Measurements from ENCODE around the gene LY6G6C. TPM values are rescaled to one million over a fixed set of nuclear protein-coding genes. Genes with fewer than 3 reads are reported as not detected.
A peak's percentile ranks its signal among the peaks of the same experiment; 100 is the strongest.

Gene LY6G6C
- polyA plus RNA-seq, 3 donors, result 0.27 TPM; not detected in 2

- Histone ChIP-seq H3K9ac (ENCODE audit: insufficient read depth, low read length, poor library complexity, severe bottlenecking) (no peak overlapping the region), H3K4me3 (replicated peaks in 1 of 3; ENCODE audit: low read depth in 2 of 3, low read length in 3 of 3) (no peak overlapping the region), H3K27ac (ENCODE audit: low read depth in 1 of 2, low read length in 2 of 2) (no peak overlapping the region), H3K27me3 (ENCODE audit: control insufficient read depth in 2 of 2, insufficient read depth in 2 of 2, low read length in 2 of 2) (no peaks in the 10 kb centered on the region), H3K9me3 (replicated peaks in 1 of 2; ENCODE audit: control insufficient read depth in 1 of 2, insufficient read depth in 1 of 2, low read length in 2 of 2) (no peaks in the 10 kb centered on the region), H3K79me2 (ENCODE audit: insufficient read depth, low read length) (no peaks in the 10 kb centered on the region), H4K20me1 (ENCODE audit: insufficient read depth, low read length) (no peaks in the 10 kb centered on the region), H3K4me2 (replicated peaks; ENCODE audit: extremely low read depth, low read length, poor library complexity, severe bottlenecking) (no peak overlapping the region), H3K36me3 (replicated peaks in 1 of 2; ENCODE audit: control insufficient read depth in 1 of 2, insufficient read depth in 2 of 2, low read length in 2 of 2) (peaks cover 19 to 27% of the 10 kb centered on the region in 2 donors), H2AFZ (ENCODE audit: insufficient read depth, low read depth, low read length, poor library complexity, severe bottlenecking) (no peak overlapping the region), H3K4me1 (ENCODE audit: control insufficient read depth in 1 of 2, insufficient read depth in 2 of 2, low read length in 2 of 2) (peaks cover 12 to 14% of the 10 kb centered on the region in 2 donors)
- Mint-ChIP-seq H3K27me3 (ENCODE audit: low read depth in 3 of 3) (peaks cover under 1 to 5% (median 2%) of the 10 kb centered on the region in 3 donors), H3K4me1 (peaks cover 21% of the 10 kb centered on the region), H3K36me3 (peaks cover 28 to 32% of the 10 kb centered on the region in 2 donors), H3K27ac (peak overlapping the region in 3 of 7 donors; percentile 1 to 41 (median 12)), H3K4me3 (no peak overlapping the region), H3K9me3 (peaks cover 0 to 6% (median 0%) of the 10 kb centered on the region in 7 donors)
- intact Hi-C loops (cut with micrococcal nuclease), result loop anchor here (5.0 to 10.0 kb wide), 2 partner anchors 91 to 278 kb away; partner anchors contain the start of genes NELFE (in 1 of the 2) and SKIC2 (in 1 of the 2)
- DNase-seq, result no peak
- 42% methylated on average over 4 of the region's 4 CpGs for WGBS (ENCODE audit: insufficient coverage)
- TF ChIP-seq, protein P1, sequence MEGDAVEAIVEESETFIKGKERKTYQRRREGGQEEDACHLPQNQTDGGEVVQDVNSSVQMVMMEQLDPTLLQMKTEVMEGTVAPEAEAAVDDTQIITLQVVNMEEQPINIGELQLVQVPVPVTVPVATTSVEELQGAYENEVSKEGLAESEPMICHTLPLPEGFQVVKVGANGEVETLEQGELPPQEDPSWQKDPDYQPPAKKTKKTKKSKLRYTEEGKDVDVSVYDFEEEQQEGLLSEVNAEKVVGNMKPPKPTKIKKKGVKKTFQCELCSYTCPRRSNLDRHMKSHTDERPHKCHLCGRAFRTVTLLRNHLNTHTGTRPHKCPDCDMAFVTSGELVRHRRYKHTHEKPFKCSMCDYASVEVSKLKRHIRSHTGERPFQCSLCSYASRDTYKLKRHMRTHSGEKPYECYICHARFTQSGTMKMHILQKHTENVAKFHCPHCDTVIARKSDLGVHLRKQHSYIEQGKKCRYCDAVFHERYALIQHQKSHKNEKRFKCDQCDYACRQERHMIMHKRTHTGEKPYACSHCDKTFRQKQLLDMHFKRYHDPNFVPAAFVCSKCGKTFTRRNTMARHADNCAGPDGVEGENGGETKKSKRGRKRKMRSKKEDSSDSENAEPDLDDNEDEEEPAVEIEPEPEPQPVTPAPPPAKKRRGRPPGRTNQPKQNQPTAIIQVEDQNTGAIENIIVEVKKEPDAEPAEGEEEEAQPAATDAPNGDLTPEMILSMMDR (IDR thresholded peaks at IDR 0.05), result no peak
These were observed 45.1 kb downstream of the LY6G6C start for GRCh38 chr6:31676322-31676903.

GRCh38 chr6:31669676-31670075, 51.9 kb downstream of the LY6G6C start, which contains the start of gene LY6G5B:
Gene LY6G5B (plus strand): TSS chr6:31669976. CDS start chr6:31670951, 975 bp downstream.
- Histone ChIP-seq H3K27me3 (ENCODE audit: control insufficient read depth in 2 of 2, insufficient read depth in 2 of 2, low read length in 2 of 2) (no peaks in the 10 kb centered on the region), H3K27ac (ENCODE audit: low read depth in 1 of 2, low read length in 2 of 2) (peak within 1 kb of the TSS in 1 of 2 donors; percentile 11), H3K4me3 (replicated peaks in 1 of 3; ENCODE audit: low read depth in 2 of 3, low read length in 3 of 3) (no peak within 1 kb of the TSS), H3K9me3 (replicated peaks in 1 of 2; ENCODE audit: control insufficient read depth in 1 of 2, insufficient read depth in 1 of 2, low read length in 2 of 2) (no peaks in the 10 kb centered on the region), H3K36me3 (replicated peaks in 1 of 2; ENCODE audit: control insufficient read depth in 1 of 2, insufficient read depth in 2 of 2, low read length in 2 of 2) (peaks cover 64 to 75% of the 10 kb centered on the region in 2 donors), H2AFZ (ENCODE audit: insufficient read depth, low read depth, low read length, poor library complexity, severe bottlenecking) (no peak within 1 kb of the TSS), H3K4me1 (ENCODE audit: control insufficient read depth in 1 of 2, insufficient read depth in 2 of 2, low read length in 2 of 2) (peaks cover 14 to 21% of the 10 kb centered on the region in 2 donors), H3K9ac (ENCODE audit: insufficient read depth, low read length, poor library complexity, severe bottlenecking) (no peak within 1 kb of the TSS), H3K79me2 (ENCODE audit: insufficient read depth, low read length) (peaks cover 43% of the 10 kb centered on the region), H3K4me2 (replicated peaks; ENCODE audit: extremely low read depth, low read length, poor library complexity, severe bottlenecking) (no peak within 1 kb of the TSS), H4K20me1 (ENCODE audit: insufficient read depth, low read length) (peaks cover 11% of the 10 kb centered on the region)
- no peak for DNase-seq
- Mint-ChIP-seq H3K4me1 (peaks cover 16% of the 10 kb centered on the region), H3K27ac (peak within 1 kb of the TSS in 2 of 7 donors; percentile 69 to 70), H3K9me3 (peaks cover 0 to 4% (median 0%) of the 10 kb centered on the region in 7 donors), H3K4me3 (no peak within 1 kb of the TSS), H3K27me3 (ENCODE audit: low read depth in 3 of 3) (peaks cover 0 to 1% (median 0%) of the 10 kb centered on the region in 3 donors), H3K36me3 (peaks cover 68 to 74% of the 10 kb centered on the region in 2 donors)
- 100% methylated on average over 4 of the region's 8 CpGs for WGBS (ENCODE audit: insufficient coverage)
- TF ChIP-seq, protein P1 (IDR thresholded peaks at IDR 0.05), result no peak
- intact Hi-C loops (cut with micrococcal nuclease), result loop anchor here (5.0 to 10.0 kb wide), 6 partner anchors 33 to 288 kb away; partner anchors contain the start of genes NELFE (in 2 of the 2), SKIC2 (in 2 of the 2), ABHD16A (in 1 of the 2) and CLIC1 (in 1 of the 2)

Small RNAs within 50 kb of the gene (small RNA-seq; reads per million reads assigned to genes)
- gene LY6G6D (ENCODE audit: insufficient read length, low read depth) (not detected), gene MIR4646 (ENCODE audit: insufficient read length, low read depth) (not detected), gene MSH5-SAPCD1 (ENCODE audit: insufficient read length, low read depth) (not detected), gene RNU6-850P (ENCODE audit: insufficient read length, low read depth) (not detected), gene SAPCD1 (ENCODE audit: insufficient read length, low read depth) (not detected)

Other genes starting within 250 kb of the LY6G6C start
- gene MICB, start 223.6 kb downstream of the LY6G6C start, polyA plus RNA-seq, result 10 to 100 TPM in 2 of 3 donors, 1 to 10 TPM in 1; 8.1 to 34.8 (median 11.4) TPM
- gene MCCD1, start 192.8 kb downstream of the LY6G6C start, polyA plus RNA-seq, result not detected
- 1,000 to 10,000 TPM in 1 of 3 donors, 10 to 100 TPM in 2; 64.1 to 1,059 (median 67.8) TPM for gene DDX39B, start 179.7 kb downstream of the LY6G6C start, polyA plus RNA-seq
- under 1 TPM in 1 of 3 donors, not detected in 2; 0.41 TPM for gene ATP6V1G2, start 175.1 kb downstream of the LY6G6C start, polyA plus RNA-seq
- gene NFKBIL1, start 174.1 kb downstream of the LY6G6C start, polyA plus RNA-seq, result 10 to 100 TPM in 1 of 3 donors, 1 to 10 TPM in 2; 7.7 to 10.3 (median 8.0) TPM
- under 1 TPM in 2 of 3 donors, not detected in 1; 0.26 to 0.28 TPM for gene LTA, start 149.5 kb downstream of the LY6G6C start, polyA plus RNA-seq
- 10 to 100 TPM in 1 of 3 donors, 1 to 10 TPM in 2; 7.1 to 13.7 (median 9.6) TPM for gene TNF, start 146.2 kb downstream of the LY6G6C start, polyA plus RNA-seq
- 10 to 100 TPM; 12.6 to 25.5 (median 21.6) TPM for gene LTB, start 139.3 kb downstream of the LY6G6C start, polyA plus RNA-seq
- gene LST1, start 135.5 kb downstream of the LY6G6C start, polyA plus RNA-seq, result 1,000 to 10,000 TPM; 1,103 to 1,584 (median 1,202) TPM
- gene NCR3, start 128.7 kb downstream of the LY6G6C start, polyA plus RNA-seq, result 1 to 10 TPM in 1 of 3 donors, under 1 TPM in 1, not detected in 1; 0.54 to 1.2 TPM
- 1,000 to 10,000 TPM in 2 of 3 donors, 100 to 1,000 TPM in 1; 952 to 2,310 (median 2,275) TPM for gene AIF1, start 106.5 kb downstream of the LY6G6C start, polyA plus RNA-seq
- 10 to 100 TPM in 1 of 3 donors, 1 to 10 TPM in 2; 1.2 to 76.7 (median 2.3) TPM for gene PRRC2A, start 101.0 kb downstream of the LY6G6C start, polyA plus RNA-seq
- 100 to 1,000 TPM in 1 of 3 donors, 10 to 100 TPM in 2; 15.4 to 195 (median 15.6) TPM for gene BAG6, start 69.1 kb downstream of the LY6G6C start, polyA plus RNA-seq
- gene APOM, start 65.9 kb downstream of the LY6G6C start, polyA plus RNA-seq, result 1 to 10 TPM; 4.2 to 8.3 (median 4.8) TPM
- 10 to 100 TPM in 2 of 3 donors, 1 to 10 TPM in 1; 8.0 to 23.4 (median 18.1) TPM for gene C6orf47, start 61.0 kb downstream of the LY6G6C start, polyA plus RNA-seq
- gene GPANK1, start 56.7 kb downstream of the LY6G6C start, polyA plus RNA-seq, result 10 to 100 TPM; 10.8 to 13.9 (median 12.0) TPM
- gene CSNK2B, start 55.7 kb downstream of the LY6G6C start, polyA plus RNA-seq, result 100 to 1,000 TPM; 147 to 227 (median 195) TPM
- 10 to 100 TPM in 1 of 3 donors, under 1 TPM in 1, not detected in 1; 0.17 to 55.1 TPM for gene LY6G5B, start 51.8 kb downstream of the LY6G6C start, polyA plus RNA-seq
- 1 to 10 TPM; 4.8 to 7.3 (median 5.8) TPM for gene LY6G5C, start 40.7 kb downstream of the LY6G6C start, polyA plus RNA-seq
- 100 to 1,000 TPM in 1 of 3 donors, 10 to 100 TPM in 2; 53.0 to 122 (median 56.0) TPM for gene ABHD16A, start 18.4 kb downstream of the LY6G6C start, polyA plus RNA-seq
- gene LY6G6F, start 14.9 kb downstream of the LY6G6C start, polyA plus RNA-seq, result under 1 TPM in 1 of 3 donors, not detected in 2; 0.51 TPM
- gene LY6G6D, start 6.4 kb downstream of the LY6G6C start, polyA plus RNA-seq, result not detected
- under 1 TPM; 0.09 to 0.75 (median 0.68) TPM for gene MPIG6B, start 1.6 kb upstream of the LY6G6C start, polyA plus RNA-seq
- 10 to 100 TPM; 29.8 to 56.0 (median 30.6) TPM for gene DDAH2, start 7.6 kb upstream of the LY6G6C start, polyA plus RNA-seq
- 1,000 to 10,000 TPM in 2 of 3 donors, 100 to 1,000 TPM in 1; 676 to 1,304 (median 1,196) TPM for gene CLIC1, start 14.8 kb upstream of the LY6G6C start, polyA plus RNA-seq
- 10 to 100 TPM in 1 of 3 donors, 1 to 10 TPM in 1, under 1 TPM in 1; 0.58 to 31.2 (median 1.9) TPM for gene MSH5, start 18.3 kb upstream of the LY6G6C start, polyA plus RNA-seq
- 10 to 100 TPM in 1 of 3 donors, not detected in 2; 10.4 TPM for gene SAPCD1, start 40.9 kb upstream of the LY6G6C start, polyA plus RNA-seq
- gene VWA7, start 55.6 kb upstream of the LY6G6C start, polyA plus RNA-seq, result under 1 TPM in 1 of 3 donors, not detected in 2; 0.57 TPM
- gene VARS1, start 74.0 kb upstream of the LY6G6C start, polyA plus RNA-seq, result 10 to 100 TPM; 22.2 to 28.9 (median 27.3) TPM
- gene LSM2, start 85.2 kb upstream of the LY6G6C start, polyA plus RNA-seq, result 10 to 100 TPM; 26.0 to 41.0 (median 40.0) TPM
- gene HSPA1L, start 93.5 kb upstream of the LY6G6C start, polyA plus RNA-seq, result under 1 TPM; 0.53 to 0.72 (median 0.55) TPM
- 100 to 1,000 TPM; 144 to 215 (median 200) TPM for gene HSPA1A, start 93.8 kb upstream of the LY6G6C start, polyA plus RNA-seq
- 10 to 100 TPM in 1 of 3 donors, 1 to 10 TPM in 2; 3.4 to 81.4 (median 4.8) TPM for gene HSPA1B, start 106.0 kb upstream of the LY6G6C start, polyA plus RNA-seq
- 10 to 100 TPM; 70.2 to 89.5 (median 81.8) TPM for gene NEU1, start 141.1 kb upstream of the LY6G6C start, polyA plus RNA-seq
- under 1 TPM in 1 of 3 donors, not detected in 2; 0.09 TPM for gene SLC44A4, start 157.3 kb upstream of the LY6G6C start, polyA plus RNA-seq
- gene EHMT2, start 176.0 kb upstream of the LY6G6C start, polyA plus RNA-seq, result 10 to 100 TPM in 2 of 3 donors, 1 to 10 TPM in 1; 9.9 to 52.8 (median 16.0) TPM
- under 1 TPM in 1 of 3 donors, not detected in 2; 0.11 TPM for gene ZBTB12, start 180.3 kb upstream of the LY6G6C start, polyA plus RNA-seq
- 1 to 10 TPM; 5.4 to 7.2 (median 6.5) TPM for gene C2, start 206.0 kb upstream of the LY6G6C start, polyA plus RNA-seq
- 1 to 10 TPM in 1 of 3 donors, under 1 TPM in 1, not detected in 1; 0.37 to 2.2 TPM for gene CFB, start 224.3 kb upstream of the LY6G6C start, polyA plus RNA-seq
- gene NELFE, start 237.2 kb upstream of the LY6G6C start, polyA plus RNA-seq, result 10 to 100 TPM; 48.8 to 74.4 (median 61.4) TPM
- gene SKIC2, start 237.4 kb upstream of the LY6G6C start, polyA plus RNA-seq, result 10 to 100 TPM; 13.2 to 72.1 (median 13.2) TPM

All from CD14-positive monocyte (primary cell).